SU-DHL-6 (cell line): Measurements from ENCODE around the gene ZP3.
"Not testable (repeated sequence)": the region's sequence is repeated elsewhere in the genome, so short reads cannot be mapped to it uniquely, and the experiment has no call there.

Experiments
- CTCF ChIP-seq: fragments of 200-600 bp; sonication (generic); IDR thresholded peaks from one replicate; pipeline ENCODE4 v1.5.1; 2017; ENCODE audit warnings: antibody characterized with exemption, mild to moderate bottlenecking, low read length, moderate library complexity; ENCODE audit not compliant: insufficient read depth, poor library complexity, severe bottlenecking
- EZH2phosphoT487 ChIP-seq: fragments of 200-600 bp; sonication (generic), shearing (Covaris generic); conservative IDR thresholded peaks from 2 replicates; pipeline ENCODE4 v1.6.1; 2018; ENCODE audit warnings: mild to moderate bottlenecking, antibody characterized with exemption, low read length, moderate library complexity, mixed read lengths

GRCh38 chr7:76445577-76446008 is 20.8 kb downstream of the ZP3 start:
- TF ChIP-seq CTCF, EZH2phosphoT487: not testable (repeated sequence)
